Endothelial cell of umbilical vein (primary cell): ENCODE data around the gene UNKL. TPM values are rescaled to one million over a fixed set of nuclear protein-coding genes. Genes with fewer than 3 reads are reported as not detected.

ENCODE experiments used
- BruUV-seq: library from RNA; stranded (reverse); fragments of 400-500 nt; replicated peaks from 2 replicates; lab custom pipeline; 2021; lab: Mats Ljungman, UMichigan
- CTCF ChIA-PET: fragments of 300-600, 350-600 bp; sonication (Branson Sonifier 250); formaldehyde crosslinking; loops from one replicate; lab custom pipeline; 2021; ENCODE audit warnings: antibody characterized with exemption, inconsistent platforms; lab: Charles Lee
- POLR2A ChIA-PET: fragments of 300-600, 350-600 bp; sonication (Branson Sonifier 250); formaldehyde crosslinking; loops from one replicate; lab custom pipeline; 2021; ENCODE audit warnings: antibody characterized with exemption, inconsistent platforms; lab: Charles Lee
- DNase-seq: peaks from one replicate; pipeline ENCODE4 v3.0.0-alpha.2; 2011; ENCODE audit warnings: low read depth, low spot score
- FAIRE-seq: peaks from 2 replicates; lab custom pipeline; 2011; peaks lifted over from hg19 to GRCh38; lab: Jason Lieb, UNC
- H2AFZ ChIP-seq: 2 replicates; pipeline ENCODE4 v1.6.0; 2012; ENCODE audit warnings: low read depth, low read length, control low read depth, inconsistent platforms
- H3K27ac ChIP-seq: 2 replicates; pipeline ENCODE4 v1.5.1; 2011; ENCODE audit warnings: low read depth, mild to moderate bottlenecking, control low read depth, low read length, moderate library complexity; ENCODE audit not compliant: insufficient read depth
- H3K27me3 ChIP-seq, 2 experiments: 2 replicates each; pipeline versions ENCODE4 v1.6.0 to v1.6.1; 2011; ENCODE audit warnings: low read length in 2 of 2, mixed read lengths in 1 of 2; ENCODE audit not compliant: control insufficient read depth in 2 of 2, insufficient read depth in 2 of 2
- H3K36me3 ChIP-seq, 2 experiments: 2 replicates in 1 of 2; 3 replicates in 1 of 2; pipeline ENCODE4 v1.5.1; 2011; ENCODE audit warnings: low read length in 2 of 2, mild to moderate bottlenecking in 1 of 2, moderate library complexity in 1 of 2; ENCODE audit not compliant: control insufficient read depth in 2 of 2, insufficient read depth in 2 of 2; ENCODE audit errors: extremely low read depth in 1 of 2
- H3K4me1 ChIP-seq: 3 replicates; pipeline ENCODE4 v1.5.1; 2011; ENCODE audit warnings: mild to moderate bottlenecking, low read length; ENCODE audit not compliant: control insufficient read depth, insufficient read depth; ENCODE audit errors: extremely low read depth
- H3K4me2 ChIP-seq: 2 replicates; pipeline ENCODE4 v1.6.1; 2011; ENCODE audit warnings: low read length, control low read depth, mixed read lengths; ENCODE audit not compliant: insufficient read depth
- H3K4me3 ChIP-seq, 3 experiments: fragments of 200-600 bp in 1 of 3; sonication (generic), shearing (Covaris generic) in 1 of 3; replicated peaks in 1 of 3; 2 replicates each; pipeline ENCODE4 v1.5.1; 2011 to 2016; ENCODE audit warnings: control low read depth in 3 of 3, low read length in 3 of 3, mild to moderate bottlenecking in 2 of 3, inconsistent platforms in 1 of 3, low read depth in 1 of 3, moderate library complexity in 1 of 3; ENCODE audit not compliant: insufficient read depth in 1 of 3
- H3K79me2 ChIP-seq: 2 replicates; pipeline ENCODE4 v1.6.0; 2012; ENCODE audit warnings: low read length, inconsistent platforms; ENCODE audit not compliant: control insufficient read depth, insufficient read depth
- H3K9ac ChIP-seq: replicated peaks from 2 replicates; pipeline ENCODE3; 2011; ENCODE audit warnings: low read length, control low read depth; ENCODE audit not compliant: insufficient read depth; ENCODE audit errors: extremely low read depth
- H3K9me1 ChIP-seq: replicated peaks from 3 replicates; pipeline ENCODE4 v1.6.0; 2011; ENCODE audit warnings: mild to moderate bottlenecking, low read length; ENCODE audit not compliant: control insufficient read depth, insufficient read depth; ENCODE audit errors: extremely low read depth
- H3K9me3 ChIP-seq: replicated peaks from 2 replicates; pipeline ENCODE4 v1.5.1; 2012; ENCODE audit warnings: low read length, inconsistent platforms; ENCODE audit not compliant: control insufficient read depth, insufficient read depth
- H4K20me1 ChIP-seq: replicated peaks from 2 replicates; pipeline ENCODE3; 2011; ENCODE audit warnings: mild to moderate bottlenecking, low read length; ENCODE audit not compliant: control insufficient read depth, insufficient read depth; ENCODE audit errors: extremely low read depth
- CTCF ChIP-seq, 2 donors: IDR thresholded peaks; 1 replicate in 1 of 2; 2 replicates in 1 of 2; pipeline ENCODE4 v1.5.1; 2011; ENCODE audit warnings: low read length in 2 of 2, mild to moderate bottlenecking in 2 of 2, moderate library complexity in 2 of 2, control low read depth in 1 of 2, inconsistent platforms in 1 of 2, low read depth in 1 of 2; ENCODE audit not compliant: insufficient read depth in 1 of 2; ENCODE audit errors: extremely low read depth in 1 of 2
- EZH2 ChIP-seq: IDR thresholded peaks from 2 replicates; pipeline ENCODE4 v1.6.1; 2012; ENCODE audit warnings: borderline replicate concordance, low read depth, mild to moderate bottlenecking, moderate library complexity, low read length, inconsistent platforms; ENCODE audit not compliant: severe bottlenecking
- FOS ChIP-seq: IDR thresholded peaks from 2 replicates; pipeline ENCODE4 v1.6.1; 2011; ENCODE audit warnings: mild to moderate bottlenecking, low read length, moderate library complexity, borderline replicate concordance; ENCODE audit not compliant: insufficient read depth
- GATA2 ChIP-seq: IDR thresholded peaks from 2 replicates; pipeline ENCODE4 v1.7.0; 2011; ENCODE audit warnings: low read depth, mild to moderate bottlenecking, moderate library complexity, mixed read lengths, low read length; ENCODE audit not compliant: insufficient read length, insufficient read depth
- JUN ChIP-seq: IDR thresholded peaks from 2 replicates; pipeline ENCODE4 v1.6.1; 2011; ENCODE audit warnings: borderline replicate concordance, low read depth; ENCODE audit not compliant: insufficient read length, insufficient read depth
- MYC ChIP-seq: IDR thresholded peaks from one replicate; pipeline ENCODE4 v1.6.1; 2011; ENCODE audit warnings: mild to moderate bottlenecking, low read depth, low read length
- POLR2A ChIP-seq: IDR thresholded peaks from 2 replicates; pipeline ENCODE4 v1.6.1; 2012; ENCODE audit warnings: low read depth, mild to moderate bottlenecking, control low read depth, low read length
- POLR2AphosphoS5 ChIP-seq: IDR thresholded peaks from 2 replicates; pipeline ENCODE4 v1.6.1; 2012; ENCODE audit warnings: low read depth, mild to moderate bottlenecking, control low read depth, low read length, moderate library complexity; ENCODE audit not compliant: insufficient read depth
- dilution Hi-C: fragments of 300-500 bp; cut with MboI; formaldehyde crosslinking; loops from one replicate; pipeline ENCODE4 v1.15.0; 2019; ENCODE audit warnings: low sequenced_read_pairs; ENCODE audit not compliant: extremely low pct_ligation_motif_present
- intact Hi-C: fragments of 100-400 bp; cut with micrococcal nuclease; formaldehyde crosslinking; loops from one replicate; pipeline ENCODE4 v1.10.0; 2022
- polyA plus RNA-seq, 4 experiments: library from polyadenylated mRNA; depleted of rRNA in 3 of 4; stranded (reverse) in 3 of 4; unstranded in 1 of 4; fragments of >200 nt; gene quantifications; 2 replicates each; pipeline versions ENCODE4 v1.2.1 to v1.2.3, GENCODE V29; 2011 to 2012; ENCODE audit warnings: missing spikeins in 1 of 4
- total RNA-seq: library from RNA; stranded (reverse); gene quantifications from 2 replicates; pipeline ENCODE4 v1.2.3, GENCODE V29; 2021
- TF ChIP-seq, protein P1 (sequence below): IDR thresholded peaks from 2 replicates; pipeline ENCODE4 v1.6.1; 2011; ENCODE audit not compliant: insufficient read depth, insufficient read length

The UNKL gene
- total and polyA plus RNA-seq, 2 donors (not counting 3 experiments of a cell fraction or from before 2014, with no cell fraction given), result 17.1 to 32.8 TPM

GRCh38 chr16:1337486-1337885 lies 77.0 kb downstream of the UNKL start:
- no peak overlapping the region for H3K9ac ChIP-seq
- no peaks in the 10 kb centered on the region for H4K20me1 ChIP-seq
- ChIA-PET CTCF (interaction anchor here (0.6 to 1.3 kb wide), 3 partner anchors 25 to 68 kb away, joined by 3 to 4 read pairs (median 3); no protein-coding TSS in a partner anchor), POLR2A (no interaction called here)
- H2AFZ ChIP-seq, result no peak overlapping the region
- FAIRE-seq (no peak), DNase-seq (no peak)
- H3K36me3 ChIP-seq, result no peaks in the 10 kb centered on the region
- intact Hi-C loops, result no loop called here
- no peaks in the 10 kb centered on the region for H3K79me2 ChIP-seq
- H3K27ac ChIP-seq, result no peak overlapping the region
- H3K27me3 ChIP-seq, result peaks cover 21 to 31% of the 10 kb centered on the region in 2 experiments
- dilution Hi-C loops, result no loop called here
- no peak overlapping the region for H3K4me3 ChIP-seq
- H3K9me1 ChIP-seq, result no peaks in the 10 kb centered on the region
- no peak overlapping the region for H3K4me2 ChIP-seq
- H3K4me1 ChIP-seq, result peaks cover under 1% of the 10 kb centered on the region
- no peaks in the 10 kb centered on the region for H3K9me3 ChIP-seq
- no peak for TF ChIP-seq GATA2
- TF ChIP-seq CTCF (IDR thresholded peaks at IDR 0.05; ENCODE audit: extremely low read depth in 1 of 2, insufficient read depth in 1 of 2, low read depth in 1 of 2, low read length in 2 of 2), result no peak
- TF ChIP-seq EZH2, result no peak
- no peak for TF ChIP-seq FOS
- no peak for TF ChIP-seq MYC
- no peak for TF ChIP-seq POLR2A
- TF ChIP-seq JUN, result no peak
- TF ChIP-seq POLR2AphosphoS5, result no peak
- TF ChIP-seq, protein P1, sequence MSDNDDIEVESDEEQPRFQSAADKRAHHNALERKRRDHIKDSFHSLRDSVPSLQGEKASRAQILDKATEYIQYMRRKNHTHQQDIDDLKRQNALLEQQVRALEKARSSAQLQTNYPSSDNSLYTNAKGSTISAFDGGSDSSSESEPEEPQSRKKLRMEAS, result no peak
- BruUV-seq, result no TSS peak
